Upper lobe of left lung (tissue), 6 donors: ENCODE results near the gene STOM. TPM values are rescaled to one million over a fixed set of nuclear protein-coding genes. Genes with fewer than 3 reads are reported as not detected.

Experiments used
- ATAC-seq, 2 donors: fragments of 200-7000 bp; cut with Tn5 transposase; one replicate each; pipeline ENCODE4 v1.9.1; 2022; ENCODE audit warnings: mild to moderate bottlenecking in 2 of 2, moderate library complexity in 2 of 2; ENCODE audit not compliant: low FRiP score in 2 of 2
- DNase-seq, 2 donors: peaks; one replicate each; pipeline ENCODE4 v3.0.0-alpha.2; 2019 to 2020
- H3K27ac ChIP-seq, 4 donors: fragments of 200-600 bp; sonication (generic); one replicate each; pipeline ENCODE4 v1.5.1; 2016 to 2019
- H3K27me3 ChIP-seq, 4 donors: fragments of 200-600 bp; sonication (generic); one replicate each; pipeline ENCODE4 v1.5.1; 2017 to 2019
- H3K36me3 ChIP-seq, 4 donors: fragments of 200-600 bp; sonication (generic); one replicate each; pipeline ENCODE4 v1.5.1; 2016 to 2019
- H3K4me1 ChIP-seq, 4 donors: fragments of 200-600 bp; sonication (generic); one replicate each; pipeline ENCODE4 v1.5.1; 2018 to 2019
- H3K4me3 ChIP-seq, 4 donors: fragments of 200-600 bp; sonication (generic); one replicate each; pipeline ENCODE4 v1.5.1; 2017 to 2019; ENCODE audit warnings: mild to moderate bottlenecking in 2 of 4, moderate library complexity in 1 of 4
- H3K9me3 ChIP-seq, 4 donors: fragments of 200-600 bp; sonication (generic); one replicate each; pipeline ENCODE4 v1.5.1; 2018 to 2019
- CTCF ChIP-seq, 6 experiments: fragments of 450-650 bp in 4 of 6; fragments of 200-600 bp in 2 of 6; sonication (generic) in 2 of 6; IDR thresholded peaks; one replicate each; pipeline ENCODE4 v1.5.1; 2016 to 2019; ENCODE audit warnings: antibody characterized with exemption in 6 of 6
- EP300 ChIP-seq, 4 donors: sonication (generic); formaldehyde crosslinking; IDR thresholded peaks; one replicate each; pipeline ENCODE4 v1.5.1; 2017; ENCODE audit warnings: antibody characterized with exemption in 4 of 4, control low read depth in 2 of 4
- POLR2A ChIP-seq, 4 donors: fragments of 450-650 bp; IDR thresholded peaks; one replicate each; pipeline ENCODE4 v1.5.1; 2016 to 2017; ENCODE audit warnings: antibody characterized with exemption in 4 of 4, mild to moderate bottlenecking in 2 of 4
- POLR2AphosphoS5 ChIP-seq, 2 donors: sonication (generic); formaldehyde crosslinking; IDR thresholded peaks; one replicate each; pipeline ENCODE4 v1.5.1; 2017; ENCODE audit warnings: antibody characterized with exemption in 2 of 2
- WGBS, 2 donors: methylation state at CpG; one replicate each; pipeline ENCODE4 v1.1.5; 2017 to 2018; 5-methylcytosine and 5-hydroxymethylcytosine counted together
- total RNA-seq, 6 donors: library from RNA; depleted of rRNA in 4 of 6; stranded (reverse); fragments of >200 nt in 4 of 6; gene quantifications; one replicate each; pipeline versions ENCODE4 v1.1.0 to v1.2.1, GENCODE V29; 2016 to 2021
- donor health status: DM: no; HTN: no; CAD: no; lungs with moderate emphysema.
- donor health status: DM: no; HTN: yes; CAD: no; lungs with severe emphysema.

The STOM gene
- total RNA-seq, result 100 to 1,000 TPM in 5 of 6 donors, 10 to 100 TPM in 1; 96.4 to 480 (median 362) TPM

GRCh38 chr9:121369595-121370265 lies at the start of gene STOM:
STOM (minus strand) TSS chr9:121370250; CDS start chr9:121370187, 63 bp downstream.
- H3K4me3 ChIP-seq, result peak within 1 kb of the TSS; percentile 66 to 79 (median 75)
- H3K27me3 ChIP-seq, result no peaks in the 10 kb centered on the region
- H3K27ac ChIP-seq, result peak within 1 kb of the TSS; percentile 94 to 99 (median 96)
- no peaks in the 10 kb centered on the region for H3K9me3 ChIP-seq
- H3K36me3 ChIP-seq, result peaks cover 0 to 16% (median 0%) of the 10 kb centered on the region in 4 donors
- TF ChIP-seq CTCF (IDR thresholded peaks at IDR 0.05) (peak in 1 of 6 experiments; percentile 3), EP300 (IDR thresholded peaks at IDR 0.05) (peak in 2 of 4 donors; percentile 86 to 87), POLR2AphosphoS5 (IDR thresholded peaks at IDR 0.05) (peak; percentile 98 to 99), POLR2A (IDR thresholded peaks at IDR 0.05) (peak; percentile 97 to 100 (median 98))
- ATAC-seq (peak; percentile 86 to 87), DNase-seq (peak; percentile 80 to 96)
- H3K4me1 ChIP-seq, result peaks cover 66 to 75% (median 69%) of the 10 kb centered on the region in 4 donors
- WGBS, 2 donors, result 0% methylated on average over 19 to 42 of the region's 52 CpGs

- Histone ChIP-seq H3K4me1 (no peaks in the 10 kb centered on the region), H3K27me3 (no peaks in the 10 kb centered on the region), H3K27ac (no peak overlapping the region), H3K4me3 (no peak overlapping the region), H3K36me3 (no peaks in the 10 kb centered on the region), H3K9me3 (no peaks in the 10 kb centered on the region)
- no peak for DNase-seq
- TF ChIP-seq CTCF (IDR thresholded peaks at IDR 0.05), result no peak
- no peak for TF ChIP-seq POLR2A (IDR thresholded peaks at IDR 0.05)
- no peak for TF ChIP-seq EP300 (IDR thresholded peaks at IDR 0.05)
- TF ChIP-seq POLR2AphosphoS5 (IDR thresholded peaks at IDR 0.05), result no peak
- 59 to 80% methylated on average over 3 of the region's 3 CpGs for WGBS, 2 donors
- no peak for ATAC-seq
These were observed 41.9 kb upstream of the STOM start for GRCh38 chr9:121411993-121412392.

- WGBS, 2 donors, result 81 to 86% methylated on average over 1 of the region's 1 CpG
- ATAC-seq (no peak), DNase-seq (no peak)
- H3K4me3 ChIP-seq, result no peak overlapping the region
- TF ChIP-seq CTCF (IDR thresholded peaks at IDR 0.05) (no peak), POLR2AphosphoS5 (IDR thresholded peaks at IDR 0.05) (no peak), POLR2A (IDR thresholded peaks at IDR 0.05) (no peak), EP300 (IDR thresholded peaks at IDR 0.05) (no peak)
- H3K4me1 ChIP-seq, result no peaks in the 10 kb centered on the region
- no peaks in the 10 kb centered on the region for H3K36me3 ChIP-seq
- H3K9me3 ChIP-seq, result no peaks in the 10 kb centered on the region
- H3K27ac ChIP-seq, result no peak overlapping the region
- no peaks in the 10 kb centered on the region for H3K27me3 ChIP-seq
These were observed 35.8 kb upstream of the STOM start for GRCh38 chr9:121405899-121406298.

- TF ChIP-seq POLR2AphosphoS5 (IDR thresholded peaks at IDR 0.05) (no peak), POLR2A (IDR thresholded peaks at IDR 0.05) (no peak), CTCF (IDR thresholded peaks at IDR 0.05) (no peak), EP300 (IDR thresholded peaks at IDR 0.05) (no peak)
- no peaks in the 10 kb centered on the region for H3K9me3 ChIP-seq
- H3K27ac ChIP-seq, result no peak overlapping the region
- H3K4me1 ChIP-seq, result peaks cover 0 to 2% (median 1%) of the 10 kb centered on the region in 4 donors
- 62 to 69% methylated on average over 2 of the region's 2 CpGs for WGBS, 2 donors
- ATAC-seq (no peak), DNase-seq (no peak)
- H3K36me3 ChIP-seq, result no peaks in the 10 kb centered on the region
- no peak overlapping the region for H3K4me3 ChIP-seq
- H3K27me3 ChIP-seq, result no peaks in the 10 kb centered on the region
These were observed 34.9 kb upstream of the STOM start for GRCh38 chr9:121404906-121405305.
